GM19240 (cell line): ENCODE measurements around the gene DBNL.

Source experiments
- DNase-seq: peaks from one replicate; pipeline ENCODE4 v3.0.0; 2011; ENCODE audit warnings: low spot score; ENCODE audit not compliant: insufficient read length

Gene DBNL

GRCh38 chr7:44098092-44099068 is 53.9 kb downstream of the DBNL start:
- DNase-seq = no peak

- DNase-seq = no peak
Measured at GRCh38 chr7:44099669-44100068, 55.2 kb downstream of the DBNL start.

DNA sequence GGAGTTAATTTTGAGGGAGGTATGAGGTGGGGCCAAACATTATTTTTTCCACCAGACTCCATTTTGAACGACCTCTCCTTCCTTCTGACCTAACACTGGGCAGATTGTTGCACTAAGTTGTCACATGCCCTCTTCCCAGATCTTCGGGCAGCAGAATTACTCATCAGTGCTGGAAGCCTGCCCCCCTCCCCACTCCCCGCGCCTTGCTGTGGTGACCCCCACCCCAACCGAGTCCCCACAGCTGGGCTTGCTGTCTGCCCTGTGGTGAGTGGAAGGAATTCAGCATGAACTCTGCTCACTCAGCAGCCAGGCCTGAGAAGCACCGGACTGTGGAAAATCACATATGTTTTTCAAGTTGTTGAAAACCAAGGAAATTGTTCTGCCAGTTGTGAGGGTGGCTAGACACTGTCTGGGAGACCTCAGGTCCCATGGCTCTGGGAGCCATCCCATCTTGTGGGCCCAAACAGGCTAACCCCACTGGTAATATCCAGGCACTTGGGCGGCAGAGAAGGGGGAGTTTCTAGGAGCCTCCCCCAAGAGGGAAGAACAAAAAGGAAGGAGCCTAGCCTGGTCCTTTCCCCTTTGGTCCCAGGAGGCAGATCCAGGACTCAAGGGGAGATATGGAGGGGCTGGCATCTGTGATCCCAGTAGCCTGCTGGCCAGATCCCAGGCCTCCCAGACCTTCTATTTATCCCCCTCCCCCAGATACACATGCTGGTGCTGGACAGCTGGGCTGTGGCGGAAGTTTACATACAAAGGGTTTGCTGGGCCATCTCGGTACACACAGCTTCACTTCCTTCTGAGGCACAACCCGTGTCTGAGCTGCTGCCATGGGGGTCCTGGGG is 56.2 kb downstream of the DBNL start:
- DNase-seq = no peak

DNA sequence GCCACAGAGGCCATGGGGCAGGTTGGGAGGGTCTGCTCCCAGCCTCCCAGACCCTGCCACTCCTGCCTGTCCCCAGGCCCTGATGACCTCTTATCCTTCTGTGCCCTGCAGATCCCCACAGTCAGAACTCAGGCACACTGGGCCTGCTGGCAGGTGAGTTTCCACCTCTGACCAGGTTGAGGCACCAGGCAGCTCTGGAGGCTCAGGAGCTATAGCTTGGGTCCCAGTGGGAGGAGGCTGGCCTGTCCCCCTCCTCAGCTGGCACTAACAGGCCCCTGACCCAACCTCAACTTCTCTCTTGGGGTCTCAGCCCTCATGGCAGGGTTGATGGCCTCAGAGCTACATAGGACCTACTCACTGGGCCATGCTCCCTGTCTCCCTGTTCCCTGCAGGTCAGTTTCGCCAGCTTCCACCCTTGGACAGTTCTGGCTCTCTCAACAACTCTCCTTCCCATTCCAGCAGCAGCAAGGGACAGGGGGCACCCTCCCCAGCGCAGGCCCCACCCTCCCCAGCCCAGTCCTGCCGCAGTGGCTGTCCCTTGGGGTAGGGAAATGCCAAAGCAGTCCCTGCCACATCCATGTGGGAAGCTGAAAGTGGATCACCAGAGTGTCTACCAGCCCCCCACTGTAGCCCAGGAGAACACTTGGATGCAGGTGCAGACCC is 56.9 kb downstream of the DBNL start:
- no peak for DNase-seq

GRCh38 chr7:44101966-44102845 is 57.7 kb downstream of the DBNL start:
- no peak for DNase-seq

DNA sequence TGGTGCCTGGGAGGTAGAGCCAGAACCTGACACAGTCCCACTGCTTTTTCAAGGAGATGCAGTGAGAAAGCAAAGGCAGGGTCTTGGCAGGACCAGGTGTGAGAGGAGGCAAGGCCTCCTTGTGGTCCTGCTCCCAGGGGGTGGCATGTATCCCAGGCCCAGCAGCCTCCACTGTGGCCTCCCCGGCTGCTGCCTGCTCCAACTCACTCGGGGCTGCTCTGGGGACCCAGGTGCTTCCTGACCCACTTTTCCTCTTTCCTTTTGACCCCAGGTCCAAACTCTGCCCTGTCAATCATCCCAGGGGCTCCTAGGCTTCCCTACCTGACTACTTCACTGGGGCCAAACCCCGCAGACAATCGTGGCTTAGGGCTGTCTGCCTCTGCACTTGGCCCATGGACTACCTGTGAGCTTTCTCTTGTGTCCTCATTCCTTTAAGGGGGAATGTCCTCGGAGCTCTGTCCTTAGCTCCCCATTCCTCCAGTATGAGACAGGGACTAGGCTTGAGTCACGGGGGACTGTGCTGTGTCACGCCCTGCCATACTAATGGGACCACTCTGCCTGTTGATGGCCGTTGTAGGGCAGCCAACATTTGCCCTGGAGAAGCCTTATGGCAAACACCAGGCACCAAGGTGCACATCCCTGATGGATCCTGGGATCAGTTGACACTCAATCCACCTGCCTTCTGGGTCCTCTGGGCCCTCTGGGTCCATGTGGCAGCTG is 58.5 kb downstream of the DBNL start:
- DNase-seq = no peak

DNA sequence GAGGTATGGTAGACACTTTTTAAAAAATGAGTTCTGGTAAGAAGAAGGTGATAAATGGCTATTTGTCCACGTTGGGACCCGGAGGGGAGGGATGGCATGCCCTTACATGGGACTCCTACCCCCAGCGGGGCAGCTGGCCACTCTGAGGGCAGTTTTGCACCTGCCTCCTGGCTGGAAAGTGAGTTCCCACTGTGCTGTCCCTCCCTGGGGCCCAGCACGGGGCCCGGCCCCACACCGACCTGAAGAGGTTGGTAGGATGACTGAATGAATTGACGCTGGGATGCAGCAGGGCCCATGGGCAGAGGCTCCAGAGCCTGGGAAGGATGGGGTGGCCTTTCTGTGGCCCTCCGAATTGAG is 59.0 kb downstream of the DBNL start:
- no peak for DNase-seq

GRCh38 chr7:44103923-44104859 is 59.7 kb downstream of the DBNL start, which contains the start of gene AEBP1:
Gene AEBP1 (plus strand): TSS chr7:44104345. CDS start chr7:44104666, 321 bp downstream.
- no peak for DNase-seq

DNA sequence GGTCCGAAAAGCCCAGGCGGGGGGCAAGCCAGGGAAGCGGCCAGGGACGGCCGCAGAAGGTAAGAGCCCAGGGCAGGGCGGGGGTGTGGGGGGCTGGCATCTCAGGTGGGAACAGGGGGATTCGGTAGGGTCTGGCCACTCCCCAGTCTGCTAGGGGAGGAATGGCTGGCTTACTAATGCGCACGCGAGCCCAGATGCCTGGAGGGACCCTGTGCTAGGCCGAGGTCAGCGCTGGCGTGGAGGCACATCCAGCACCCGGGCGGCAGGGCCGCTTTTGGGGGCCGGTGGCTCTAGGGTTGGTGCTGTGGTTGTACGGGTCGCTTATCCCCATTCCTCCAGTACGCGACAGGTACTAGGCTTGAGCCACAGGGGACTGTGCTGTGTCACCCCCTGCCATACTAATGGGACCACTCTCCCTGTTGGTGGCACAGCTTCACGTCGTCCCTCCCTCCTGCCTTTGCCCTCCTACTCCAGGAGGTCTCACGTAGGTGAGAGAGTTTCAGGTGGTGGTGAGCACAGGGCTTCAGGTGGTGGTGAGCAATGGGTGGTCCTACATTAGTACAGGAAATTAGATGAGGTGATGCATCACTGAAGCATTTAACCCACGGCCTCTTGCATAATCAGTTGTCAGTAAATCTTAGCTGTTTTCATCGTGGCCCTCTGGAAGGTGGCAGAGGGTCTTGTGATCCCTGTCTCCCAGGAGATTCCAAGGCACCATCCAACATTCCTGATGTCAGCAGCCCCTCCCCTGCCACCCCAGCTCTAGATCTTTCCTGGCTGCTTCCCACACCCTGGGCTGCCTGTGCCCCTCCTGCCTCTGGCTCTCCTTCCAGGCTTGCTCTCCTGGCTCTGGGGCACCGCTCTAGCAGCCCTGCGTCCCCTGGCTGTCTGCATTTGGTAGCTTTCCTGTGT is 60.6 kb downstream of the DBNL start:
- DNase-seq = no peak

- no peak for DNase-seq
Measured at GRCh38 chr7:44105832-44106231, 61.3 kb downstream of the DBNL start.

- DNase-seq = no peak
Measured at GRCh38 chr7:44106311-44107065, 62.0 kb downstream of the DBNL start.

- DNase-seq = no peak
Measured at GRCh38 chr7:44107116-44107960, 62.8 kb downstream of the DBNL start.

DNA sequence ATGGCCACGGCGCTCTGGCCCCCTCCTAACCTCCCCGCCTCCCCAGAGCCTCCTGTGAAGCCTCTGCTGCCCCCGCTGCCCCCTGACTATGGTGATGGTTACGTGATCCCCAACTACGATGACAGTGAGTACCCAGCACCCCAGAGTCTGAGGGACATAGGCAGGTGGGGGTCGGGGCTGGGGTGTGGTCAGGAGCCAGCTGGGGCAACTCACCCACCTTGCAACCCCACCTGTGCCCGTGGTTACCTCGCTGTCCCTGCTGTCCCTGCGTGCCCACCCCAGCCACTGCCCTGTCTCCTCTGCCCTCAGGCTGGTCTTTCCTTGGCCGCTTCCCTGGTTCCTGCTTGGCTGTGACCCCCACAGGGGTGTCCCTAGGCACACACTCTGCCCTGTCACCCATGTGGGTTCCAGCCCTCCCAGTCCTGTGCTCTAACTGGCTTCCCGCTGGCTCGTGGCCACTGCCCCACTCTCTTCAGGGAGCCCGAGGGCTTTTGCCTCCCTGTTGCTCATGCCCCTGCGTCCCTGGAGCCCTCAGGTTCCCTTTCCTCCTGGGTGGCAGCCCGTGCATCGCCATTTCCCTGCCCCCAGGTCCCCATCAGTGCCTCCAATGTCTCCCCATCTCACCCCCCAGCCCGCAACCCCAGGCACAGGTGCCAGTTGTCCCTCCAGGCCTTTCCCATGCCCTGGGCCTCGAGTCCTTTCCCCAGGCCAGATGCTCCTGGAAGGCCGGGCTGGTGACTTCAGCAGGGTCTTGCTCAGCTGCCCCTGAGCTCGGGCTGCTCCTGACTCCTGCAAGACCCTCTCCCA is 63.7 kb downstream of the DBNL start:
- no peak for DNase-seq

GRCh38 chr7:44108768-44109750 is 64.6 kb downstream of the DBNL start:
- no peak for DNase-seq
